NCI-H446 (cell line): ENCODE measurements around the gene AGRN.
"Not testable (repeated sequence)": the region's sequence is repeated elsewhere in the genome, so short reads cannot be mapped to it uniquely, and the experiment has no call there.

Experiments used
- DNase-seq, 2 experiments: peaks; one replicate each; lab custom pipeline; 2025; lab: John Stamatoyannopoulos, UW

The AGRN gene

GRCh38 chr1:981955-982558 is 37.9 kb upstream of the AGRN start, which contains the start of gene PERM1:
Gene PERM1 (minus strand): TSS chr1:982093. CDS start chr1:981029, 1,064 bp downstream.
- no peak for DNase-seq

GRCh38 chr1:982765-983436 is 37.0 kb upstream of the AGRN start:
- no peak for DNase-seq

GRCh38 chr1:983798-984475 is 36.0 kb upstream of the AGRN start:
- DNase-seq, result no peak

GRCh38 chr1:984476-984814 is 35.5 kb upstream of the AGRN start:
- no peak for DNase-seq

- no peak for DNase-seq
Observed at GRCh38 chr1:985126-985525, 34.8 kb upstream of the AGRN start.

DNA sequence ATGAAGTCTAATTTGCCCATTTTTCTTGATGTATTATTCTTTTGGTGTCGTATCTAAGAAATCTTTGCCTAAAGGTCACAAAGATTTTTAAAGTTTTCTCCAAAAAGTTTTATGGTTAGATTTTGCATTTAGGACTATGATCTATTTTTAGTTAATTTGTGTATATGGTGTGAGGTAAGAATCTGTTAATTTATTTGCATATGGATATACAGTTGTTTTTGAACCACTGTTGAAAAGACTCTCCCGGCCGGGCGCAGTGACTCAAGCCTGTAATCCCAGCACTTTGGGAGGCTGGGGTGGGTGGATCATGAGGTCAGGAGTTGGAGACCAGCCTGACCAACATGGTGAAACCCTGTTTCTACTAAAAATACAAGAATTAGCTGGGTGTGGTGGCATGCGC is 31.9 kb upstream of the AGRN start:
- DNase-seq, result not testable (repeated sequence)

GRCh38 chr1:991275-991674 is 28.6 kb upstream of the AGRN start:
- not testable (repeated sequence) for DNase-seq

DNA sequence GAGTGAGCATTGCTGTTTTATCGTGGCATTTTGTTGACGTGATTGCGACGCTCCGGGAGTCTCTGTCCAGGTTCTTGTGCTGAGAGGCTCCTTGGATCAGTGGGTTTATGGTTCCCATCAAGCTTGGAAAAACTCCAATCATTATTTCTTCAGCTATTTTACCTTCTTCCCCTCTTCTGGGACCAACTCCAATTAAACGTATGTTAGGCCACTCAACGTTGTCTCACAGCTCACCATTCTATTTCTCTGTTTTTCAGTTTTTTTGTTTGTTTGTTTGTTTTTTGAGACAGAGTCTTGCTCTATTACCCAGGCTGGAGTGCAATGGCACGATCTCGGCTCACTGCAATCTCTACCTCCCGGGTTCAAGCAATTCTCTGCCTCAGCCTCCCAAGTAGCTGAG is 28.0 kb upstream of the AGRN start:
- no peak for DNase-seq

DNA sequence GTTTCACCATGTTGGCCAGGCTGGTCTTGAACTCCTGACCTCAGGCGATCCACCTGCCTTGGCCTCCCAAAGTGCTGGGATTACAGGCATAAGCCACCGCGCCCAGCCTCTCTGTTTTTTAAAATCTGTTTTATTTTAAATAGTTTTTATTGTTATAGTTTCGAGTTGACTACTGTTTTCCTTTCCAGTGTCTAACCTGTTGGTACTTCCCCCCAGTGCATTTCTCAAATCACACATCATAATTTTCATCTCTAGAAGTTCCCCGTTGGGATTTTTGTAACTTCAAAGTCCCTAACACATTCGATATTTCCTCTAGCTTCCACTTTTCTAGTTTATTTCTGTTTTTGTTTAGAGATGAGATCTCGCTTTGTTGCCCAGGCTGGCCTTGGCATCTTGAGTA is 27.6 kb upstream of the AGRN start:
- no peak for DNase-seq

GRCh38 chr1:993379-993995 is 26.4 kb upstream of the AGRN start:
- no peak for DNase-seq

DNA sequence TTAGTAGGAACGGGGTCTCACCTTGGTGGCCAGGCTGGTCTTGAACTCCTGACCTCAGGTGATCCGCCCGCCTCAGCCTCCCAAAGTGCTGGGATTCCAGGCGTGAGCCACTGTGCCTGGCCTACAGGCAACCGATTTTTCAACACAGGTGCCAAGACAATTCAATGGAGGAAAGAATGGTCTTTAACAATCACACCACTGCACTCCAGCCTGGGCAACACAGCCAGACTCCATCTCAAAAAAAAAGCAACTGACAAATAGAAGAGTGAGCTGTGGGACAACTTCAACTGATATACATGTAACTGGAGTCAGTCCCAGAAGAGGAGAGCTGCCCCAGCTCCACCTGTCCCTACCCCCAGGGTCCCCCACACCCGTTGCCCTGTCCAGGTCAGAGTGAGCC is 25.4 kb upstream of the AGRN start:
- DNase-seq, result not testable (repeated sequence)

DNA sequence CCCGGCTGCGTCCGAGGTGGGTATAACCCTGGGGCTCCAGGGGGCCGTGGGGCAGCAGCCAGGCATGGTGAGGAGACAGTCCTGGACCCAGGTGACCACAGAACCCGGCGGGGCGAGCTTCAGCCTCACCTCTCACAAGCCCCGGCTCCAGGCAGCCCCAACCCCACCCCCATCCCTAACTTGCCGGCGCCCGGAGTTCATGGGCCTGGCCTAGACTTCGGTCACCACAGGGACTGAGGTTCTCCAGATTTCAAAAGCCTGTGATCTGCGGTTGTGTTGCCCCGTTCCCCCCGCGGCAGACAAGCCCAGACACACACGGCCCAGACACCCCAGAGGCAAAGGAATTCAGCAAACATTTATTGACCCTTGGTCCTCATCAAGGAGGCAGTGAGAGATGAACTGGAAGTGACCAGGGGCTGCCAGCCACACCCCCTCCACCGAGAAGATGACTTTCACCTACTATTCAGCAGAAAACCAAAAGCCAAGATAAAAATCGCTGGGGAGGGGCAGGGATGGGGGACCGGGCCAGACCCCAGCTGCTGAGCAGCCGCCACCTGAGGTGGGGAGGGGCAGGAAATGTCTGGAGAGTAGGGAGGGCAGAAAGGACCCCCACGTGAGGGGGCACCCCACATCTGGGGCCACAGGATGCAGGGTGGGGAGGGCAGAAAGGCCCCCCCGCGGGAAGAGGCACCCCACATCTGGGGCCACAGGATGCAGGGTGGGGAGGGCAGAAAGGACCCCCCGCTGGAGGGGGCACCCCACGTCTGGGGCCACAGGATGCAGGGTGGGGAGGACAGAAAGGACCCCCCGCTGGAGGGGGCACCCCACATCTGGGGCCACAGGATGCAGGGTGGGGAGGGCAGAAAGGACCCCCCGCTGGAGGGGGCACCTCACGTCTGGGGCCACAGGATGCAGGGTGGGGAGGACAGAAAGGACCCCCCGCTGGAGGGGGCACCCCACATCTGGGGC is 24.0 kb upstream of the AGRN start:
- DNase-seq, result no peak

DNA sequence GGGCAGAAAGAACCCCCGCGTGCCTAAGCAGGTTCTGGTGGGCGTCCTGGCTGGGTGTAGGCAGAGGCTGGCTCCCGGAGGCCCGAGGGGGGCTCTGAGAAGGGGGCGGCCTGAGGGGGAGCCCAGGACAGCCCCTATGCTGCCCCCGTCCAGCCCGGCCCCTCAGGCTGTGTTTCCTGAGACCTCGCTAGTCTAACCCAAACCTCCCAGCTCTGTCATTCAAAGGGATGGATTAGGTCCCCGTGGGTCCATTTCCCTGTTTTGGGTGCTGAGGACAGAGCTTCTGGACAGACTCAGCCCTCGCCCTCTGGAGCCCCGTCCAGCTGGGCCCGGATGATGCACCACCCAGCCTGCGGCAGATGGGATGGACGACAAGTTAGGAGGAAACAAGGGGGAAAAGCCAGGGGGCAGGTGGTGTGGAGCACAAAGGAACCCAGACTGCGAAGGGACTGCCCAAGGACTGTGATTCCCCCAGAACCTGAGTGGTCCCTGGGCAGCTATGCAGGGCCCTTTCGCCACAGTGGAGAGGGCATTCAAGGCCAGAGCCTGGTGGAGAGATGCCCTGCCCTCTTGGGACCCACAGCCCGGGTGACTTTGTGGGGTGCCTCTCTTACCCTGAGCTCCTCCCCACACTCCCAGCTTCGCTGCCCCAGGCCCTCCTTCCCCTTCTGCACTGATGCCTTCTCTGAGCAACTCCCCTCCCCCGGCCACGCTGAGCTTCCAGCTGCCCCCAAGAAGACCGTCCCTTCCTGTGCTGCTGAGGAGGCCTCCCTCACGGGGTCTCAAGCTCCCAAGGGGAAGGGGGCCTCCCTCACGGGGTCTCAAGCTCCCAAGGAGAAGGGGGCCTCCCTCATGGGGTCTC is 22.8 kb upstream of the AGRN start:
- no peak for DNase-seq

DNA sequence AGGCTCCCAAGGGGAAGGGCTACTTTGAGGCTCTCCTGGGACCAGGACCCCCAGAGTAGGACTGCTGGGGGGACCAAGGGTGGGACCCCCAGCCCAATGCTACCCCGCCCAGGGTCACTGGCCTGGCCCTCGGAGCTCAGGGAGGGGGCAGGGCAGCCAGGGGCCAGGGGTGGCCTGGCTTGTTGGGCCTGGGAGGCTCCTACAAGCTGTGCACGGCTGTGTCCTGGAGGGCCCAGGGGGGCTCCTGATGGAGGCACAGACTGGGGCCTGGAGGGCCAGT is 22.3 kb upstream of the AGRN start:
- no peak for DNase-seq

DNA sequence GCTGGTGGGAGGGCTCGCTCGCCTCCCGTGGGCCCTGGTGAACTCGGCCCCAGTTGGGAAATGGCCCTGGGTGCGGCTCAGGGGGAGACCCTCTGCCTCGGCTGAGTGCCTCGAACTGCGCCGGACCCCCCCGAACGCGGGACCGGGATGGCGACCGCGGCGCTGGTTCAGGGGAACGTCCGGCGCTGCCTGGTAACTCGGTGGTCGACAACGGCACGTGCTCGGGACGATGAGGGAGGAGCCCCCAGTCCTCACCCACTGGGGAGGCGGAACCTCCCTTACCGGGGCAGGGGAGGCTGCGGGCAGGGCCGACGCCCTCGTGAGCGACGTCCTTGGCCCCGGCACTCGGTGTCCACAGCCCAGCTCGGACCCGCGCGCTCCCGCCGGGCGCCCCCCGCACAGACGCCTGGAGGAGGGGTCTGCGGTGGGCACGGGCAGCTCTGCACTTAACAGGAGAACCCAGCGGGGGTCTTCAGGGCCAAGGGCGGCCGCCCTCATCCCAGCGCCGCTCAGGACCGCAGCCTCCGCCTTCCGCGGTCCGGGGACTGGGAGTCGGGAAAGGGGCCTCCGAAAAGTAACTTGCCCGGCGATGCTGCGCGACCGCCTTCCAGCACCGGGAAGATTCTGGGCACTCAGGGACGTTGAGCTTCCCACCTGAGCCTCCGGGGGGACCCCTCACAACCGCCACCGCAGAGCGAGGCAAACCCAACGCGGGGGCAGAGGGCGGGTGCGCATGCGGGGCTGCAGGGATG is 21.8 kb upstream of the AGRN start:
- DNase-seq, result no peak

- no peak for DNase-seq
Observed at GRCh38 chr1:998745-998994, 21.2 kb upstream of the AGRN start.

GRCh38 chr1:998995-999724 is 20.8 kb upstream of the AGRN start:
- DNase-seq, result peak in 1 of 2 experiments; percentile 66

DNA sequence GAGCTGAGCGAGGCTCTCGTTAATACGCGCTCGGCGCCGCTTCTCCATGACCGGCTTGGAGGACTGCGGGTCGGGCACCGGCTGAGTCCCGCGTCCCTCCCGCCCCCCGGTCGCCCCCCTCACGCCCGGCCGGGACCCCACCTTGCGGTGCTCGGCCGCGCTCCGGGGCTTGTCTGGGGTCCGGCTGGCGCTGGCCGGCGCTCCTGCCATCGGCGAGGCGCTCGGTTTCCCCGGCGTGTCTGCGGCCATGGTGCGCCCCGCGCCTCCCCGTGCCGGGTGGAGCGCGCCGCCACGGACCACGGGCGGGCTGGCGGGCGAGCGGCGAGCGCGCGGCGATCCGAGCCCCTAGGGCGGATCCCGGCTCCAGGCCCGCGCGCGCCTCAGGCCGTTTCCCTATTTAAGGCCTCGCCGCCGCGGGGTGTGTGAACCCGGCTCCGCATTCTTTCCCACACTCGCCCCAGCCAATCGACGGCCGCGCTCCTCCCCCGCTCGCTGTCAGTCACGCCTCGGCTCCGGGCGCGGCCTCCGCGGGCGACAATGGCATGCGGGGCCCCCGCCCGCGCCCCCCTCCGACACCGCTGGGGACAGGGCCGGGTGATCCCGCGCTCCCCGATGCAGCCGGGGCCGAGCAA is 20.1 kb upstream of the AGRN start, which contains the start of gene HES4:
Gene HES4, minus strand, starts transcription at position 373 of the 632 bp plus-strand sequence. Its CDS starts 124 bp downstream, at position 249.
- DNase-seq, result peak; percentile 82 to 97

DNA sequence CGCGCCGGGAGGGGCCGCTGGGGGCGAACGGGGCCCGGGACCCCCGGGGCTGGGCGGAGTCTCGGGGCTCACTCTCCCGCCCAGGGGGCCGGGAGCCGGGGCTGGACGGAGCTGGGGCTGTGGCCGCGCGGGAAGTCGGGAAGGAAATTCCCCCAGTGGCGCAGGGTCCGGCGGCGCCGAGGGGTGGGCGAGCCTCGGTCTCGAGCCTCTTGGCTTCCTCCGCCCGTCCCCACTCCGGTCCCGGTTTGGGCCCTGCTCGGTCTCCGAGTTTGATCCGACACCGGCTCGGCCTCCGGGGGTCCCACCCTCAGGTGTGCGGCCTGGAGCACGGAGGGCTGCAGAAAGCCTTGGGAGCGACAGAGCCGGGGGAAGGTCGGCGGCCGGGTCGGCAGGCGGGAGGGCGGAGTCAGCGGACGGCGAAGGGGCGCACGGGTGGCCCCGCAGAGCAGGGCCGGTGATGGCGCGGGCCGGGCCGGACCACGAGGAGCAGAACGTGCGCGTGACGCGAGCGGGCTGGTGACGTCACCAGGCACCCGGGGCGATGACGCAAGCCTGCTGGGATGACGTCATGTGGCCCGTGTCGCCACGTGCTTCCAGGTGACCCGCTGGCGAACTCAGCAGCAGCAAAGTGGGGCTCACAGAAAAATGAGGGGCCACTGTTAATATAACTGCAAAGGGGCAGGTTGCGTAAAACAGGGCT is 19.4 kb upstream of the AGRN start:
- peak; percentile 82 to 94 for DNase-seq
